ENCODE measurements around the gene DHRSX. TPM values are rescaled to one million over a fixed set of nuclear protein-coding genes. Genes with fewer than 3 reads are reported as not detected.
"Not testable (repeated sequence)": the region's sequence is repeated elsewhere in the genome, so short reads cannot be mapped to it uniquely, and the experiment has no call there.

The DHRSX gene
- total RNA-seq, 1 experiment from 2014 or later, result 14.0 TPM

GRCh38 chrX:2397229-2398063, 103.3 kb downstream of the DHRSX start:
- Histone ChIP-seq H3K4me3 (ENCODE audit: low read length) (no peak overlapping the region), H4K20me1 (ENCODE audit: insufficient read depth, low read depth, low read length) (no peaks in the 10 kb centered on the region), H3K36me3 (ENCODE audit: insufficient read depth, low read length) (no peaks in the 10 kb centered on the region), H2AFZ (ENCODE audit: low read length) (no peak overlapping the region), H3K9ac (ENCODE audit: low read length) (no peak overlapping the region), H3K4me1 (ENCODE audit: low read length) (no peaks in the 10 kb centered on the region), H3K4me2 (ENCODE audit: low read depth, low read length, poor library complexity, severe bottlenecking) (no peak overlapping the region), H3K79me2 (ENCODE audit: low read length) (no peaks in the 10 kb centered on the region), H3K9me3 (ENCODE audit: low read length) (no peaks in the 10 kb centered on the region), H3K9me2 (replicated peaks; ENCODE audit: insufficient read depth, low read length) (no peaks in the 10 kb centered on the region), H3K27ac (ENCODE audit: low read length) (no peak overlapping the region), H3K27me3 (ENCODE audit: low read length) (no peaks in the 10 kb centered on the region)
- DNase-seq, result peak; percentile 11

- no peaks in the 10 kb centered on the region for H3K9me2 ChIP-seq (replicated peaks; ENCODE audit: insufficient read depth, low read length)
- H3K79me2 ChIP-seq (ENCODE audit: low read length), result no peaks in the 10 kb centered on the region
- no peaks in the 10 kb centered on the region for H3K27me3 ChIP-seq (ENCODE audit: low read length)
- no peak overlapping the region for H3K9ac ChIP-seq (ENCODE audit: low read length)
- no peak overlapping the region for H3K4me2 ChIP-seq (ENCODE audit: low read depth, low read length, poor library complexity, severe bottlenecking)
- H3K36me3 ChIP-seq (ENCODE audit: insufficient read depth, low read length), result peaks cover 8% of the 10 kb centered on the region; the same call in 1 of the 2 replicates
- H3K9me3 ChIP-seq (ENCODE audit: low read length), result peaks cover 8% of the 10 kb centered on the region
- no peak overlapping the region for H2AFZ ChIP-seq (ENCODE audit: low read length)
- no peak overlapping the region for H3K4me3 ChIP-seq (ENCODE audit: low read length)
- no peaks in the 10 kb centered on the region for H4K20me1 ChIP-seq (ENCODE audit: insufficient read depth, low read depth, low read length)
- no peak overlapping the region for H3K27ac ChIP-seq (ENCODE audit: low read length)
- DNase-seq, result peak; percentile 10
- H3K4me1 ChIP-seq (ENCODE audit: low read length), result no peaks in the 10 kb centered on the region
Measured at GRCh38 chrX:2395261-2395992, 105.3 kb downstream of the DHRSX start.

- Histone ChIP-seq H3K36me3 (ENCODE audit: insufficient read depth, low read length) (peaks cover 8% of the 10 kb centered on the region; the same call in 1 of the 2 replicates), H3K9me2 (replicated peaks; ENCODE audit: insufficient read depth, low read length) (no peaks in the 10 kb centered on the region), H3K79me2 (ENCODE audit: low read length) (no peaks in the 10 kb centered on the region), H2AFZ (ENCODE audit: low read length) (no peak overlapping the region), H3K4me3 (ENCODE audit: low read length) (no peak overlapping the region), H3K9ac (ENCODE audit: low read length) (no peak overlapping the region), H3K27ac (ENCODE audit: low read length) (no peak overlapping the region), H3K4me1 (ENCODE audit: low read length) (no peaks in the 10 kb centered on the region), H3K27me3 (ENCODE audit: low read length) (no peaks in the 10 kb centered on the region), H4K20me1 (ENCODE audit: insufficient read depth, low read depth, low read length) (no peaks in the 10 kb centered on the region), H3K4me2 (ENCODE audit: low read depth, low read length, poor library complexity, severe bottlenecking) (no peak overlapping the region), H3K9me3 (ENCODE audit: low read length) (peaks cover 8% of the 10 kb centered on the region)
- DNase-seq, result peak; percentile 28
Measured at GRCh38 chrX:2391869-2392606, 108.7 kb downstream of the DHRSX start.

DNA sequence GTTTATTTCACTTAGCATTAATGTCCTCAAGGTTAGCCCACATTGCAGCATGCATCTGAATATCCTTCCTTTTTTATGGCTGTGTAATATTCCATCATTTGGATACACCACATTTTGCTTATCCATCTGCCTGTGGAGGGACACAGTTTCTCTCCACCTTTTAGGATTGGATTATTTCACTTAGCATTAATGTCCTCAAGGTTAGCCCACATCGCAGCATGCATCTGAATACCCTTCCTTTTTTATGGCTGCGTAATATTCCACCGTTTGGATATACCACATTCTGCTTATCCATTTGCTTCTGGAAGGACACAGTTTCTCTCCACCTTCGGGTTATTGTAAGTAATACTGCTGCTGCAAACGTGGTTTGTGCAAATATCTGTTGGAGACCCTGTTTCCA, 110.0 kb downstream of the DHRSX start:
- H3K4me3 ChIP-seq (ENCODE audit: low read length), result no peak overlapping the region
- peaks cover 8% of the 10 kb centered on the region; the same call in 1 of the 2 replicates for H3K36me3 ChIP-seq (ENCODE audit: insufficient read depth, low read length)
- H3K9ac ChIP-seq (ENCODE audit: low read length), result no peak overlapping the region
- no peaks in the 10 kb centered on the region for H3K79me2 ChIP-seq (ENCODE audit: low read length)
- H3K4me2 ChIP-seq (ENCODE audit: low read depth, low read length, poor library complexity, severe bottlenecking), result no peak overlapping the region
- no peaks in the 10 kb centered on the region for H3K9me2 ChIP-seq (replicated peaks; ENCODE audit: insufficient read depth, low read length)
- no peaks in the 10 kb centered on the region for H3K27me3 ChIP-seq (ENCODE audit: low read length)
- no peak overlapping the region for H2AFZ ChIP-seq (ENCODE audit: low read length)
- peak; percentile 37 for DNase-seq
- H3K9me3 ChIP-seq (ENCODE audit: low read length), result peaks cover 8% of the 10 kb centered on the region
- H3K27ac ChIP-seq (ENCODE audit: low read length), result no peak overlapping the region
- no peaks in the 10 kb centered on the region for H4K20me1 ChIP-seq (ENCODE audit: insufficient read depth, low read depth, low read length)
- H3K4me1 ChIP-seq (ENCODE audit: low read length), result no peaks in the 10 kb centered on the region

GRCh38 chrX:2389731-2390130, 111.0 kb downstream of the DHRSX start:
- H3K27ac ChIP-seq (ENCODE audit: low read length); H3K4me2 ChIP-seq (ENCODE audit: low read depth, low read length, poor library complexity, severe bottlenecking); H3K27me3 ChIP-seq (ENCODE audit: low read length); DNase-seq; H2AFZ ChIP-seq (ENCODE audit: low read length); H4K20me1 ChIP-seq (ENCODE audit: insufficient read depth, low read depth, low read length); H3K4me3 ChIP-seq (ENCODE audit: low read length); H3K79me2 ChIP-seq (ENCODE audit: low read length); H3K9ac ChIP-seq (ENCODE audit: low read length); H3K9me3 ChIP-seq (ENCODE audit: low read length); H3K4me1 ChIP-seq (ENCODE audit: low read length); H3K36me3 ChIP-seq (ENCODE audit: insufficient read depth, low read length); H3K9me2 ChIP-seq (replicated peaks; ENCODE audit: insufficient read depth, low read length): not testable (repeated sequence)

DNA sequence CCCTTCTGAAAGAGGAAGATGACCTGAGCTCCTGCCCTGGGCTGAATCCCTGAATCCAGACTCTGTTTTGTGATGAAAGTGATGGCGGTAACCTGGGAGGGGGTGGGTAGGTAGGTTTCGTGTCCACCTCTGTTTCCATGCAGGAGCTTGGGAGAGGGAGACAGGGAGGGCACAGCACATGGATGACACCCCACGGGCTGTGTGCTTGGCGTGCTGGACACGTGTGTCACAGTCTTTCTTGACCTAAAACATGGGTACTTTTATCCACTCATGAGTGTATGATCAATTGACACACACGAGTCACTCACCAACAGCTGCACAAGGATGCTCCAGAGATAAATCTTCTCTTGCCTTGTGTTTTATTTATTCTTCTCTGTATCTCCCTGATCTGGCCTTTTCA, 111.5 kb downstream of the DHRSX start:
- H3K9me2 ChIP-seq (replicated peaks; ENCODE audit: insufficient read depth, low read length), result no peaks in the 10 kb centered on the region
- DNase-seq, result no peak
- H3K27ac ChIP-seq (ENCODE audit: low read length), result no peak overlapping the region
- peaks cover 8% of the 10 kb centered on the region; the same call in 1 of the 2 replicates for H3K36me3 ChIP-seq (ENCODE audit: insufficient read depth, low read length)
- no peak overlapping the region for H3K9ac ChIP-seq (ENCODE audit: low read length)
- H3K79me2 ChIP-seq (ENCODE audit: low read length), result no peaks in the 10 kb centered on the region
- no peaks in the 10 kb centered on the region for H4K20me1 ChIP-seq (ENCODE audit: insufficient read depth, low read depth, low read length)
- H3K4me1 ChIP-seq (ENCODE audit: low read length), result no peaks in the 10 kb centered on the region
- no peak overlapping the region for H3K4me2 ChIP-seq (ENCODE audit: low read depth, low read length, poor library complexity, severe bottlenecking)
- H2AFZ ChIP-seq (ENCODE audit: low read length), result no peak overlapping the region
- H3K9me3 ChIP-seq (ENCODE audit: low read length), result peaks cover 8% of the 10 kb centered on the region
- H3K27me3 ChIP-seq (ENCODE audit: low read length), result no peaks in the 10 kb centered on the region
- H3K4me3 ChIP-seq (ENCODE audit: low read length), result no peak overlapping the region

DNA sequence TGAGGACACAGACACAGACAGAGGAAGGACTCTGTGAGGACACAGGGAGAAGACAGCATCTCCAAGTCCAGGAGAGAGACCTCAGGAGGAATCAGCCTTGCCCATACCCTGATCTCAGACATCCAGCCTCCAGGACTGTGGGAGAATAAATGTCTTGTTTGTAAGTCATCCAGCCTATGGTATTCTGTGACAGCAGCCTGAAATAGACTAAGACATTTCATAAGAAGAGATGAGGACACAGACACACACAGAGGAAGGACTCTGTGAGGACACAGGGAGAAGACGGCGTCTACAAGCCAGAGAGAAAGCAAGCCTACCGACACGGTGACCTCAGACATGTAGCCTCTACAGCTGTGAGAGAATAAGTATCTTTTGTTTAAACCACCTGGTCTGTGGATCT, 112.1 kb downstream of the DHRSX start:
- Histone ChIP-seq H3K27me3 (ENCODE audit: low read length) (no peaks in the 10 kb centered on the region), H3K4me2 (ENCODE audit: low read depth, low read length, poor library complexity, severe bottlenecking) (no peak overlapping the region), H3K4me1 (ENCODE audit: low read length) (no peaks in the 10 kb centered on the region), H3K9ac (ENCODE audit: low read length) (no peak overlapping the region), H3K36me3 (ENCODE audit: insufficient read depth, low read length) (peaks cover 8% of the 10 kb centered on the region; the same call in 1 of the 2 replicates), H3K9me3 (ENCODE audit: low read length) (peaks cover 8% of the 10 kb centered on the region), H3K79me2 (ENCODE audit: low read length) (no peaks in the 10 kb centered on the region), H3K27ac (ENCODE audit: low read length) (no peak overlapping the region), H3K9me2 (replicated peaks; ENCODE audit: insufficient read depth, low read length) (no peaks in the 10 kb centered on the region), H4K20me1 (ENCODE audit: insufficient read depth, low read depth, low read length) (no peaks in the 10 kb centered on the region), H2AFZ (ENCODE audit: low read length) (no peak overlapping the region), H3K4me3 (ENCODE audit: low read length) (no peak overlapping the region)
- DNase-seq, result no peak
